Measurements from ENCODE around the gene RGR. TPM values are rescaled to one million over a fixed set of nuclear protein-coding genes. Genes with fewer than 3 reads are reported as not detected.
A peak's percentile ranks its signal among the peaks of the same experiment; 100 is the strongest.

RGR gene
- total and polyA plus RNA-seq, 12 donors: 0.17 TPM; not detected in 11

DNA sequence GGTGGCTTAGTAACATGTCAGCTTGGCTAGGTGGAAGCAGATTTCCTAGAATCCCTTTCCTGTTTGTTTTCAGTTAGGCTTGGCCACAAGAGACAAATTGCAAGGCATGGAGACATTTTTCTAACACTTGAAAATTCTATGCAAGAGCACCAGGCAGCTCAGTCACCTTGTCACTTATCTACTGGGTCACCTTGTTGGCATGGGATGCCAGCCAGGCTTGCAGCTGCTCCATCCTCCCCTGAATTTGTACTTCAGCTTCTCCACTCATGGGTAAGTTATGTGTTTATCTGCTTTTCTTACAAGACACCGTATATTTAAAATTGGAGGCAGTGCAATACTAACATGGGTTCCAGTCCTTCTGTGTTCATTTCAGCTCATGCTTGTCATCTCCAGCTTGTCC lies 43.3 kb downstream of the RGR start:
- no peaks in the 10 kb centered on the region for H3K4me1 ChIP-seq (replicated peaks in 1 of 2)
- H3K27ac ChIP-seq: no peak overlapping the region
- H3K27me3 ChIP-seq: no peaks in the 10 kb centered on the region
- no peaks in the 10 kb centered on the region for H3K36me3 ChIP-seq (replicated peaks in 1 of 2)
- no peaks in the 10 kb centered on the region for H3K9me3 ChIP-seq (replicated peaks in 1 of 3)
- WGBS, 4 donors: 71 to 90% (median 81%) methylated on average over 1 of the region's 1 CpG
- H3K4me3 ChIP-seq: no peak overlapping the region
- intact Hi-C loops (cut with DNase I): no loop called here
- no peak for DNase-seq
- TF ChIP-seq, protein P1, sequence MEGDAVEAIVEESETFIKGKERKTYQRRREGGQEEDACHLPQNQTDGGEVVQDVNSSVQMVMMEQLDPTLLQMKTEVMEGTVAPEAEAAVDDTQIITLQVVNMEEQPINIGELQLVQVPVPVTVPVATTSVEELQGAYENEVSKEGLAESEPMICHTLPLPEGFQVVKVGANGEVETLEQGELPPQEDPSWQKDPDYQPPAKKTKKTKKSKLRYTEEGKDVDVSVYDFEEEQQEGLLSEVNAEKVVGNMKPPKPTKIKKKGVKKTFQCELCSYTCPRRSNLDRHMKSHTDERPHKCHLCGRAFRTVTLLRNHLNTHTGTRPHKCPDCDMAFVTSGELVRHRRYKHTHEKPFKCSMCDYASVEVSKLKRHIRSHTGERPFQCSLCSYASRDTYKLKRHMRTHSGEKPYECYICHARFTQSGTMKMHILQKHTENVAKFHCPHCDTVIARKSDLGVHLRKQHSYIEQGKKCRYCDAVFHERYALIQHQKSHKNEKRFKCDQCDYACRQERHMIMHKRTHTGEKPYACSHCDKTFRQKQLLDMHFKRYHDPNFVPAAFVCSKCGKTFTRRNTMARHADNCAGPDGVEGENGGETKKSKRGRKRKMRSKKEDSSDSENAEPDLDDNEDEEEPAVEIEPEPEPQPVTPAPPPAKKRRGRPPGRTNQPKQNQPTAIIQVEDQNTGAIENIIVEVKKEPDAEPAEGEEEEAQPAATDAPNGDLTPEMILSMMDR (IDR thresholded peaks at IDR 0.05): no peak
- no peak for TF ChIP-seq POLR2A (IDR thresholded peaks at IDR 0.05)

DNA sequence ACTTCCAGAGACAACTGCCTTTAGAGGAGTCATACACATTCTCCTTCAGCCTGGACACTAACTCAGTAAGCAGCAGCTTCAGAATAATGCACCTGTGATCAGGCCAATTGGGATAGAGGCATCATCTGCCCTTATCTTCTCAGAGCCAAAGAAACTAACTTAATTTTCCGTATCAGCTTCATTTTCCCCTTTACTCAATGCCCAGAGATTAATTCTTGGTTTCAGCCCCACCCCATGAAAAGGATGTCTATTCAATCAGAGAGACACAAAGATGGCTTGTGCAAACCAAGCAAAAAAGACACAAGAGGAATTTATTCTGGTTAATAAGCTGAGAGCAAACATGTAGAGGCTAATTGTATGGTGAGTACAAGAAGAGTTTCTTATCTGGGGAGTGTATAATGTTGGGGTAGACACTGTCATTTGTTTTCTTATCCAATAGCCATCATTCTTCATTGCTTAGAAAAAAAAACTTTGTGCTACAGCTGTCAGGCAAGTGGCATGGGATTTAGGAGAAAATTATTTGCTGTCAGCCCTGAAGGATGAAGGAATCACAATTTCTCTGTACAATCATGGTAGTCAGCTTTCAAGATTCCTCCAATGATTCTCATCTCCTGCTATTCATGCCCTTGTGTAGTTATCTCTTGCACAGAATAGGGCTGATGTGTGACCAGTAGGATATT lies 44.8 kb downstream of the RGR start:
- 59 to 69% (median 62%) methylated on average over 1 of the region's 1 CpG for WGBS, 4 donors
- Histone ChIP-seq H3K4me1 (replicated peaks in 1 of 2) (no peaks in the 10 kb centered on the region), H3K4me3 (no peak overlapping the region), H3K27me3 (no peaks in the 10 kb centered on the region), H3K27ac (no peak overlapping the region), H3K9me3 (replicated peaks in 1 of 3) (no peaks in the 10 kb centered on the region), H3K36me3 (replicated peaks in 1 of 2) (no peaks in the 10 kb centered on the region)
- DNase-seq: no peak
- intact Hi-C loops (cut with DNase I): no loop called here
- TF ChIP-seq, protein P1 (IDR thresholded peaks at IDR 0.05): no peak
- no peak for TF ChIP-seq POLR2A (IDR thresholded peaks at IDR 0.05)

GRCh38 chr10:84290235-84290634 lies 45.4 kb downstream of the RGR start:
- Histone ChIP-seq H3K4me1 (replicated peaks in 1 of 2) (no peaks in the 10 kb centered on the region), H3K27ac (no peak overlapping the region), H3K36me3 (replicated peaks in 1 of 2) (no peaks in the 10 kb centered on the region), H3K9me3 (replicated peaks in 1 of 3) (no peaks in the 10 kb centered on the region), H3K4me3 (no peak overlapping the region), H3K27me3 (no peaks in the 10 kb centered on the region)
- TF ChIP-seq, protein P1 (IDR thresholded peaks at IDR 0.05): no peak
- no peak for TF ChIP-seq POLR2A (IDR thresholded peaks at IDR 0.05)
- WGBS, 4 donors: 64 to 73% (median 69%) methylated on average over 3 of the region's 3 CpGs
- DNase-seq: no peak
- intact Hi-C loops (cut with DNase I): no loop called here

DNA sequence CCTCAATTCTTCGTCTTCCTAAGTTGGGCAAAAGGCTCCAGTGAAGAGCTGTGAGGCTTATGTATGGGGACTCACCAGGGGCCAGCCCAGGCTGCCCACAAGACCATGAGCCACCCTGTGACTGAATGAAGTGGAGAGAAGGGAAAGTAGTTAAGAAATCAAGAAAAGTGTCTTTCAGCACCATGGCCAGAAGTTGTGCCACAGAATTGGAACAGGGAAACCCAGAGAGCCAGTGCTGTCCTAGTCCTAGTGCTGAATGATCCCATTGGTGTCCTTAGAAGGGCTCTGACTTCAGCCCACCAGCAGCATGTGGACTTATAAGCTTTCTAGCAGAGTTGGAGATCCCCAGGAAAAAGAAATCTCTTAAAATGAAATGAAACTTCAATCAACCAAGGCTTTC lies 46.5 kb downstream of the RGR start:
- Histone ChIP-seq H3K27me3 (no peaks in the 10 kb centered on the region), H3K4me1 (replicated peaks in 1 of 2) (no peaks in the 10 kb centered on the region), H3K27ac (no peak overlapping the region), H3K9me3 (replicated peaks in 1 of 3) (no peaks in the 10 kb centered on the region), H3K36me3 (replicated peaks in 1 of 2) (no peaks in the 10 kb centered on the region), H3K4me3 (no peak overlapping the region)
- TF ChIP-seq POLR2A (IDR thresholded peaks at IDR 0.05): no peak
- TF ChIP-seq, protein P1 (IDR thresholded peaks at IDR 0.05): no peak
- intact Hi-C loops (cut with DNase I): no loop called here
- WGBS, 4 donors: 17 to 42% (median 34%) methylated on average over 1 of the region's 1 CpG
- peak in 3 of 7 donors; percentile 13 to 23 (median 19) for DNase-seq
